Aorta (tissue), 5 donors: Measurements from ENCODE around the gene CDKN1C. TPM values are rescaled to one million over a fixed set of nuclear protein-coding genes. Genes with fewer than 3 reads are reported as not detected.

ENCODE experiments used
- ATAC-seq: fragments of 200-7000 bp; cut with Tn5 transposase; one replicate; pipeline ENCODE4 v1.9.1; 2022; ENCODE audit warnings: moderate library complexity; ENCODE audit not compliant: low FRiP score
- DNase-seq, 2 donors: peaks; one replicate each; pipeline ENCODE4 v3.0.0-alpha.2; 2020
- H3K27ac ChIP-seq, 2 donors: one replicate each; pipeline ENCODE4 v1.5.1; 2013; ENCODE audit warnings: low read length in 2 of 2, mild to moderate bottlenecking in 2 of 2, moderate library complexity in 2 of 2, control low read depth in 1 of 2, inconsistent platforms in 1 of 2, low read depth in 1 of 2
- H3K27me3 ChIP-seq, 2 donors: one replicate each; pipeline ENCODE4 v1.6.1; 2013; ENCODE audit warnings: control low read depth in 1 of 2, low read length in 1 of 2, mild to moderate bottlenecking in 1 of 2, moderate library complexity in 1 of 2; ENCODE audit not compliant: insufficient read depth in 2 of 2, control insufficient read depth in 1 of 2
- H3K36me3 ChIP-seq, 2 donors: one replicate each; pipeline ENCODE4 v1.6.1; 2013; ENCODE audit warnings: control low read depth in 1 of 2, low read length in 1 of 2, mild to moderate bottlenecking in 1 of 2; ENCODE audit not compliant: insufficient read depth in 2 of 2, control insufficient read depth in 1 of 2
- H3K4me1 ChIP-seq, 2 donors: one replicate each; pipeline ENCODE4 v1.6.1; 2013; ENCODE audit warnings: low read length in 2 of 2, control low read depth in 1 of 2, mild to moderate bottlenecking in 1 of 2, moderate library complexity in 1 of 2; ENCODE audit not compliant: insufficient read depth in 2 of 2, control insufficient read depth in 1 of 2
- H3K4me3 ChIP-seq, 2 donors: one replicate each; pipeline ENCODE4 v1.5.1; 2013; ENCODE audit warnings: low read length in 2 of 2, control low read depth in 1 of 2, mild to moderate bottlenecking in 1 of 2
- H3K9me3 ChIP-seq: one replicate; pipeline ENCODE4 v1.6.1; 2013; ENCODE audit warnings: mild to moderate bottlenecking, low read length; ENCODE audit not compliant: control insufficient read depth
- WGBS, 2 donors: extraction: QIAGEN DNeasy Blood & Tissue Kit; methylation state at CpG; one replicate each; pipeline ENCODE4 v1.1.7; 2013; 5-methylcytosine and 5-hydroxymethylcytosine counted together
- intact Hi-C, 2 donors: fragments of 100-400 bp; cut with DNase I; formaldehyde crosslinking; loops; one replicate each; pipeline versions ENCODE4 v1.14.2 to v1.15.0; 2022
- polyA plus RNA-seq, 2 donors: library from polyadenylated mRNA; stranded (reverse); fragments of 200-250 nt; gene quantifications; one replicate each; pipeline ENCODE4 v1.2.3, GENCODE V29; 2013
- total RNA-seq, 2 donors: library from RNA; stranded (reverse); fragmentation: NEBNext Ultra II Directional; extraction: Animal tissue kit (Norgen Biotek cat#: 25700); gene quantifications; one replicate each; pipeline ENCODE4 v1.2.1, GENCODE V29; 2021
- donor health status: healthy with polysubstance abuse.
- donor health status: Bipolar disorder and iron deficiency.
- donor health status: DM: no; HTN: no; CAD: no.
- donor health status: DM: no; HTN: no; CAD: no.
- donor health status: DM: yes; HTN: yes; CAD: no.

Gene CDKN1C
- total and polyA plus RNA-seq, 4 donors: 11.3 to 37.7 (median 17.5) TPM

GRCh38 chr11:2853401-2853800 is 32.2 kb downstream of the CDKN1C start:
- H3K36me3 ChIP-seq: no peaks in the 10 kb centered on the region
- DNase-seq (no peak), ATAC-seq (no peak)
- H3K27me3 ChIP-seq: no peaks in the 10 kb centered on the region
- intact Hi-C loops: no loop called here
- WGBS, 2 donors: 97% methylated on average over 12 of the region's 12 CpGs
- H3K27ac ChIP-seq: no peak overlapping the region
- H3K4me3 ChIP-seq: no peak overlapping the region
- H3K9me3 ChIP-seq: no peaks in the 10 kb centered on the region
- H3K4me1 ChIP-seq: no peaks in the 10 kb centered on the region

DNA sequence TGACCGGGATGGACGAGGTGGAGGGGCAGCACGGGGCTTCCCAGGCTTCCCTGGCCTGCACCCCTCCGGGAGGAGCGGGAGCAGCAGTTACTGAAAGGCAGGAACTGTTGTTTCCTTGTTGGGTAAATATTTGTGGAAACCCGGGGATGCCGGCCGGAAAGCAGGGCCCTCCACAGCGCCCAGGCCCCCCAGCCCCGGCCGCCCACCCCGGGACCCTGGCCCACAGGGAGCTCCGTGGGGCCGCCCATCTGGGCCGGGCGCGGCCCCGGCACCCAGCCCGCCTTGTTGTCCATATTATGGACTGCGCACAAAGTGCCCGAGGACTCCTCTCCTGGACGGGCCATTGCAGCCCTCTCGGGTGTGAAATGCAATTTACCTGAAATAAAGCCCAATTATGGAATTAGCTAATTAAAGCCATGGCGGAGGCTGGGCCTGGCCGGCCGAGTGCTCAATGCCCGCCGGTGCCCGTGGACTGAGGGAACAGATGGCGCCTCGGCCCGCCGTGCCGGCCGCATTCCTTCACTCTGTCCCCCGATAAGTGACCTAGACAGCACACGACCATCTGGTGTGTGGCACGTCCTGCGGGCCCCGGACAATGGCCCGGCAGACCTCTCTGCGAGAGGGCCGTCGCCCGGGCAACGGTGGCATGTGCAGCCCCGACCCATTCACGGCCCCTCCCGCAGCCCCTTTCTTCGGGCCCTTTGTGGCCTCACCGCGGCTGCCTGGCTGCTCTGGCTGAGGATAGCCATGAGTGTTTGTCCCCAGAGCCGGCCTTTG is 35.4 kb downstream of the CDKN1C start:
- Histone ChIP-seq H3K36me3 (no peaks in the 10 kb centered on the region), H3K4me3 (no peak overlapping the region), H3K27ac (no peak overlapping the region), H3K4me1 (no peaks in the 10 kb centered on the region), H3K9me3 (no peaks in the 10 kb centered on the region), H3K27me3 (no peaks in the 10 kb centered on the region)
- intact Hi-C loops: no loop called here
- ATAC-seq: no peak
- 76 to 79% methylated on average over 48 to 53 of the region's 53 CpGs for WGBS, 2 donors
- DNase-seq: no peak

DNA sequence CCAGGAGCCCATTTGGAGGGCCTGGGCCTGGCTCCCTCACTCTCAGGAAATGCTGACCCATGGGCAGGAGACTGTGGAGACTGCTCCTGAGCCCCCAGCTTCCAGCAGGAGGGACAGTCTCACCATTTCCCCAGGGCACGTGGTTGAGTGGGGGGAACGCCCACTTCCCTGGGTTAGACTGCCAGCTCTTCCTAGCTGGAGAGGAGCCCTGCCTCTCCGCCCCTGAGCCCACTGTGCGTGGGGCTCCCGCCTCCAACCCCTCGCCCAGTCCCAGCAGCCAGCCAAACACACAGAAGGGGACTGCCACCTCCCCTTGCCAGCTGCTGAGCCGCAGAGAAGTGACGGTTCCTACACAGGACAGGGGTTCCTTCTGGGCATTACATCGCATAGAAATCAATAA is 37.1 kb downstream of the CDKN1C start:
- intact Hi-C loops: no loop called here
- Histone ChIP-seq H3K27ac (no peak overlapping the region), H3K27me3 (no peaks in the 10 kb centered on the region), H3K4me3 (no peak overlapping the region), H3K4me1 (no peaks in the 10 kb centered on the region), H3K9me3 (no peaks in the 10 kb centered on the region), H3K36me3 (no peaks in the 10 kb centered on the region)
- DNase-seq (no peak), ATAC-seq (no peak)
- WGBS, 2 donors: 91 to 92% methylated on average over 9 of the region's 9 CpGs

- Histone ChIP-seq H3K27ac (no peak overlapping the region), H3K36me3 (no peaks in the 10 kb centered on the region), H3K9me3 (no peaks in the 10 kb centered on the region), H3K4me1 (no peaks in the 10 kb centered on the region), H3K4me3 (no peak overlapping the region), H3K27me3 (no peaks in the 10 kb centered on the region)
- DNase-seq (no peak), ATAC-seq (no peak)
- intact Hi-C loops: no loop called here
- 89 to 93% methylated on average over 17 to 21 of the region's 21 CpGs for WGBS, 2 donors
Measured at GRCh38 chr11:2847561-2847960, 38.0 kb downstream of the CDKN1C start.

- no peaks in the 10 kb centered on the region for H3K9me3 ChIP-seq
- H3K27me3 ChIP-seq: no peaks in the 10 kb centered on the region
- no peak overlapping the region for H3K4me3 ChIP-seq
- intact Hi-C loops: no loop called here
- no peak for DNase-seq
- H3K4me1 ChIP-seq: no peaks in the 10 kb centered on the region
- no peaks in the 10 kb centered on the region for H3K36me3 ChIP-seq
- ATAC-seq: no peak
- WGBS, 2 donors: 91 to 95% methylated on average over 11 of the region's 11 CpGs
- no peak overlapping the region for H3K27ac ChIP-seq
Measured at GRCh38 chr11:2846470-2846869, 39.1 kb downstream of the CDKN1C start.

- no peak overlapping the region for H3K27ac ChIP-seq
- H3K9me3 ChIP-seq: no peaks in the 10 kb centered on the region
- H3K4me3 ChIP-seq: no peak overlapping the region
- no peaks in the 10 kb centered on the region for H3K4me1 ChIP-seq
- H3K36me3 ChIP-seq: no peaks in the 10 kb centered on the region
- 84 to 87% methylated on average over 16 to 17 of the region's 17 CpGs for WGBS, 2 donors
- DNase-seq: no peak
- intact Hi-C loops: no loop called here
- no peaks in the 10 kb centered on the region for H3K27me3 ChIP-seq
- ATAC-seq: no peak
Measured at GRCh38 chr11:2846056-2846455, 39.5 kb downstream of the CDKN1C start.

DNA sequence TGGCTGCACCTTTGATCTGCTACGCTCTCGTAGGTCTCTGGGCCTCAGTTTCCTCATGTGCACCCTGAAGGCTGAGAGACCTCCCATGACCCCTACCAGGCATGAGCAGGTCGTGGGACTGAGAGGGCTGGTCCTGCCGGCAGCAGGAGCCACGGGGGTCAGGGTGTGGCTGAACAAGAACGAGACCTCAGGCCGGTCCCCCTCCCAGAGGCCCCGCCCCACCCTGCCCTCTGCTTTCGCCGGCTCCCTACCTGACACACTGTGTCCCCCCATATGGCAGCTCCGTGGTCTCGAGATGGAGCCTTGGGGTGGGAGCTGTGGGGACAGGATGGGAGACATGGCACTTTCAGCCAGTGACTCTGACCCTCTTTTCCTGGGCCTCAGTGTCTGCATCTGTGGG is 40.6 kb downstream of the CDKN1C start:
- intact Hi-C loops: no loop called here
- ATAC-seq (no peak), DNase-seq (no peak)
- 95 to 96% methylated on average over 12 of the region's 12 CpGs for WGBS, 2 donors
- Histone ChIP-seq H3K27me3 (no peaks in the 10 kb centered on the region), H3K4me3 (no peak overlapping the region), H3K4me1 (no peaks in the 10 kb centered on the region), H3K27ac (no peak overlapping the region), H3K9me3 (no peaks in the 10 kb centered on the region), H3K36me3 (no peaks in the 10 kb centered on the region)

DNA sequence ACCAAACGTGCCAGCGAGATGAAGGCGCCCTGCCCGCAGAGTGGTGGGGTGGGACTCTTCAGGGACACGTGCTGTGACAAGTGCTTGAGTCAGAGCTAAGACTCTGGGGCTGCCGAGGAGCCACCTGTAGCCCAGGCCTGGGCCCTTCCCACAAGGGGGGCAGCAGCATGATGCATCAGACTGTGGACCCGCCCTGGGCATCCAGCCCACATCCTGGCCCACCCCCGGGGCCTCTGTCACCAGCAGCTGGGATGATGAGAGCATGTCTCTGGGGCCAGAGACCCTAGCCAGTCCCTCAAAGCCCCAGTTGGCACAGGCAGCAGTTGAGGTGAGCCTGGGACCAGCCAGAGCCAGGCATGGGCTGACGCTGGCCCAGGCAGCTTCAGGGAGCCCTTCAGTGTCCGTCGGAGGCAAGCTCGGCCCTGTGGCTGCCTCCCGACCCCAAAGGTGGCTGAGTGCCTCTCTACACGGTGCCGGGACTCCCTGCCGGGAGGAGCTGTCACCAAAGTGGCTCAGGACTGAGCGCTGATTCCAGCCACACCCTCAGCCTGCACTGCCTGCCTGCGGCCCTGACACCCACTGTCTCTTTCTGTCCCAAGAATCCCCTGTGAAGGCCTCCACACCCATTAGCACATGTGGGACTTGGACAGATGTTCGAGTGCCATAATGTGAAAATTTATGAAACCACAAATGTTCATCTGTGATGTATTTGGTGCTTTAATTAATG is 41.3 kb downstream of the CDKN1C start:
- Histone ChIP-seq H3K27ac (no peak overlapping the region), H3K36me3 (no peaks in the 10 kb centered on the region), H3K4me1 (no peaks in the 10 kb centered on the region), H3K9me3 (no peaks in the 10 kb centered on the region), H3K27me3 (no peaks in the 10 kb centered on the region), H3K4me3 (no peak overlapping the region)
- DNase-seq: no peak
- ATAC-seq: no peak
- WGBS, 2 donors: 89 to 90% methylated on average over 19 of the region's 19 CpGs
- intact Hi-C loops: no loop called here

DNA sequence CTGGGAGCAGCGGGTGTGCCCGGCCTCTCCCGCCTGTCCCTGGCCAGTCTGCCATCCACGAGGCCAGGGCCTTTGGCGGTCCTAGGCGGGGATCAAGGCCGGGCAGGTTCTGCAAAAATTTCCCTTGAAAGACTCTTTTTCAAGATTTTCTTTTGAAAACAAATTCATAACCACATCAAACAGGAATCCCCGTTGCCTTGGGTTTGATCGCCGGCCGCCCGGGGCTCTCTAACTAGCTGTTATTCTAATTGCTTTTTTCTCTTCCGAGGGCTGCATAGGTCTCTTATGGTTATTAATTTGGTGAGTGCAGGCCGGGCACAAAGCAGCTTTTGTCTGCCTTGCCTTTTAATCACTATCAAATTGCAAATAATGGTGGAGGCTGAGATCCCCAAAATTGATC is 42.0 kb downstream of the CDKN1C start:
- DNase-seq (no peak), ATAC-seq (no peak)
- Histone ChIP-seq H3K27me3 (no peaks in the 10 kb centered on the region), H3K9me3 (no peaks in the 10 kb centered on the region), H3K4me1 (no peaks in the 10 kb centered on the region), H3K4me3 (no peak overlapping the region), H3K27ac (no peak overlapping the region), H3K36me3 (no peaks in the 10 kb centered on the region)
- intact Hi-C loops: no loop called here
- WGBS, 2 donors: 95 to 96% methylated on average over 14 of the region's 14 CpGs
